Epithelial cell of proximal tubule (primary cell): Measurements from ENCODE around the gene MROH9. TPM values are rescaled to one million over a fixed set of nuclear protein-coding genes. Genes with fewer than 3 reads are reported as not detected.
A peak's percentile ranks its signal among the peaks of the same experiment; 100 is the strongest.

Experiments used
- DNase-seq: peaks from one replicate; pipeline ENCODE4 v3.0.0-alpha.2; 2011; ENCODE audit warnings: low read depth
- H3K4me3 ChIP-seq: 2 replicates; pipeline ENCODE4 v1.5.1; 2011; ENCODE audit warnings: low read depth, mild to moderate bottlenecking, low read length
- total RNA-seq: library from RNA; depleted of rRNA; stranded (reverse); fragments of >200 nt; gene quantifications from 2 replicates; pipeline ENCODE4 v1.2.3, GENCODE V29; 2015
- TF ChIP-seq, protein P1 (sequence below): conservative IDR thresholded peaks from 2 replicates; pipeline ENCODE4 v1.5.1; 2012; ENCODE audit warnings: low read depth, mild to moderate bottlenecking, low read length

The MROH9 gene
- total RNA-seq, 1 donor from 2014 or later: not detected

DNA sequence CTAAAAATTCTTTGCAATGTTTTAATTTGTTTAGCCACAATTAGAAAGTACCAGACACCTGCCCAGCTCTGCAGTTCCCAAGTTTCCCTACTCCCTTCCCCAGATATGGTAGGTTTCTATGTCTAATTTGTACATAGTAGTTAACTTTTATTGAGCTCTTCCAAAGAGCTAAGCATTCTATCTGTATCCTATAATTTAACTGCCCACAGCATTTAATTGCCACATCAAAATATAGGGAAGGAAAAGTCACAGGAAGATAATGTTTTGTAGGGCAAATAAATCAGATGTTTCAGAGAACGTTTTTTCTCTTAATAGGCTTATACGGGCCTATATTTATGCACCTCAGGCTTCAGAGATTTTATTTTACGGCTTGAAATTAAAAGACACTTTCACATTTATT is 139.7 kb downstream of the MROH9 start:
- TF ChIP-seq, protein P1, sequence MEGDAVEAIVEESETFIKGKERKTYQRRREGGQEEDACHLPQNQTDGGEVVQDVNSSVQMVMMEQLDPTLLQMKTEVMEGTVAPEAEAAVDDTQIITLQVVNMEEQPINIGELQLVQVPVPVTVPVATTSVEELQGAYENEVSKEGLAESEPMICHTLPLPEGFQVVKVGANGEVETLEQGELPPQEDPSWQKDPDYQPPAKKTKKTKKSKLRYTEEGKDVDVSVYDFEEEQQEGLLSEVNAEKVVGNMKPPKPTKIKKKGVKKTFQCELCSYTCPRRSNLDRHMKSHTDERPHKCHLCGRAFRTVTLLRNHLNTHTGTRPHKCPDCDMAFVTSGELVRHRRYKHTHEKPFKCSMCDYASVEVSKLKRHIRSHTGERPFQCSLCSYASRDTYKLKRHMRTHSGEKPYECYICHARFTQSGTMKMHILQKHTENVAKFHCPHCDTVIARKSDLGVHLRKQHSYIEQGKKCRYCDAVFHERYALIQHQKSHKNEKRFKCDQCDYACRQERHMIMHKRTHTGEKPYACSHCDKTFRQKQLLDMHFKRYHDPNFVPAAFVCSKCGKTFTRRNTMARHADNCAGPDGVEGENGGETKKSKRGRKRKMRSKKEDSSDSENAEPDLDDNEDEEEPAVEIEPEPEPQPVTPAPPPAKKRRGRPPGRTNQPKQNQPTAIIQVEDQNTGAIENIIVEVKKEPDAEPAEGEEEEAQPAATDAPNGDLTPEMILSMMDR: no peak
- DNase-seq: no peak
- H3K4me3 ChIP-seq: no peak overlapping the region

DNA sequence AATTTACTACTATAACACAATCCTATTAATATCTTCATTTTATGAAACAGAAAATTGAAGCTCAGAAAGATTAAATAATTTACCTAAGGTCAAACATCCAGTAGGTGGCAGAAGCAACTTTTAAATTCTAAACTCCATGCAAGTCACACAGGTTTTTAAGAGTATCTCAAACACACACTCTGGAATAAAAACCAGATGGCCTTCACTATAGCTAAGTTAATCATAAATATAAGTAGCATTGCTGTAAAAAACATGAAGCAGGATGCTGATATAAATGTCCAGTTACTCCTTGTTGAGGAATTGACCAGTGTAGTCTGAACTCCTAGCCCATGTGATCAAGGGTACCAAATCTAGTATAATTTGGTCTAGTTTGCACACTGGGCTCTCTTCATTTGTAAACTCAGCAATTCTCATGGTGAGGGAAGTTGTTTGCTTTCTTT is 146.0 kb downstream of the MROH9 start:
- H3K4me3 ChIP-seq: no peak overlapping the region
- TF ChIP-seq, protein P1: peak; percentile 53
- DNase-seq: peak; percentile 12

DNA sequence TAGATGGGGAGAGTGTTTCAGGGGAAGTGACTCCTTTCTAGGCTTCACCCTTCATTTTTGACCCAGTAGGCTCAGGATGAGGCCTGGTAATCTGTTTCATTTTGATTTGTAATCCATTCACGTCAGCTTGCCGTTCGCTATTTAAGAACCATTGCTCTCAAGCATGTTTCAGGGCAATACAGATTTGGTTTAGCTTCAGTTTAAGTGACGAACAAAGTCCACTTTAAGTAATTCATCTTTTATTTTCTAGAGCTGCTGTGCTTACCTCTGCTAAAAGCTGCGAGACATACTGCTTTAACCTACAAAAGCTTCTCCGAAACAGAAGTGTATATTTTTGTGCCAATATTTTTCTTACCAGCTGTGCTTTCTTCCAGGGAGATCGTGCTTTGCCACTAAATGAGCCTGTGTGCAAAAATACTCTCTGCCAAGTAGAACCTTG is 146.4 kb downstream of the MROH9 start:
- no peak for DNase-seq
- H3K4me3 ChIP-seq: no peak overlapping the region
- TF ChIP-seq, protein P1: no peak

DNA sequence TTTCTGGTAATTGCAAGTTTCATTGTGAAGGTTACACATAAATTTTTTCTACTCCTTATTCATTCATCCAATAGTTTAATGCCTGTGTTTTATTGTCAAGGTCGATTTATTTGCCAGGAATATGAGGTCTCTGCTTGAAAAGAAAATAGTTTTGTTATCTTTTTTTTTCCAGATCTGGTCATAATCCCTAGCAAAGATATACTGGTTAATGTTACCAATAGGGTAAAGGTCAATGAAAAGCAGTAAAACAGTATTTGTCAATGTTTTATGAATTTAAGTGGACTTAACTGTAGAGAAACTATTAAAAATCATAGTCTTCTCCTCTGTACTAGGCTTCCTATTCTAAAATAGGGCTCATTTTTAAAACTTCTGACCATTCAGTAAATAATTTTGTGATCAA is 147.3 kb downstream of the MROH9 start:
- no peak for DNase-seq
- no peak overlapping the region for H3K4me3 ChIP-seq
- TF ChIP-seq, protein P1: no peak

DNA sequence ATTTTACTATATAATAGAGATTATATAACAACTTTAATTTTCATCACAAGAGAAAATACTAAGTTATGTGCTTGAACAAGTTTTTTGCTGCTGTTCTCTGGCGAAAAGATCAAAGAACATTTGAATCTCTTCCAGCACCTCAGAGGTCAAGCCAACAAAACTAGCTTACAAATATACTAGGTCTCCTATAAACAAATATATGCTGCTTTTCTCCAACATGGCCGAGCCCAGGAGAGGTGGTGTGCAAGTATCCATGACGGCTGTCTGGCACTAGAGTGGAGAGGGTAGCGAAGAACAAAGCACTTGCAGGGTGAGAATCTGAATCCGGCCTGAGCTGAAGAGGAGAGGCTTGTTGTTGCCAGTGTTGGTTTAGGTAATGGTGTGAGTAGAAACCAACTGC is 147.9 kb downstream of the MROH9 start:
- no peak overlapping the region for H3K4me3 ChIP-seq
- DNase-seq: no peak
- TF ChIP-seq, protein P1: no peak

DNA sequence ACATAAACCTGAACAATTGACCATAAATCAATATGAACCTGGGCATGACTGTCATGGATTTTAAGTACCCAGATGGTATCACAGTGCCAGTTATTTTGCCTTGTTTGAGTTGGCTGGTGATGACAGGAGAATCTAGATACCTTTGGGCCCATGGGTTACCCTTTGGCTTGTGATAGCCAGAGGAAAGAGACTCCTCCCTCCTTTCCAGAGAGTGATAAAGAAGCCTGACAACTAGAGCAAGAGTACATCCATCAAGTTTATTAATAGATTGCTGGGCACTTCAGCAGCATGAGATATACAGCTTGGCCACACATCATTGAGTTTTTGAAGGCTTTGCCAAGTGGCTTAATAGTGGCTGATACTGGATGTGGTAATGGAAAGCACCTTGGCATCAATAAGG is 148.8 kb downstream of the MROH9 start:
- TF ChIP-seq, protein P1: no peak
- no peak for DNase-seq
- H3K4me3 ChIP-seq: no peak overlapping the region

DNA sequence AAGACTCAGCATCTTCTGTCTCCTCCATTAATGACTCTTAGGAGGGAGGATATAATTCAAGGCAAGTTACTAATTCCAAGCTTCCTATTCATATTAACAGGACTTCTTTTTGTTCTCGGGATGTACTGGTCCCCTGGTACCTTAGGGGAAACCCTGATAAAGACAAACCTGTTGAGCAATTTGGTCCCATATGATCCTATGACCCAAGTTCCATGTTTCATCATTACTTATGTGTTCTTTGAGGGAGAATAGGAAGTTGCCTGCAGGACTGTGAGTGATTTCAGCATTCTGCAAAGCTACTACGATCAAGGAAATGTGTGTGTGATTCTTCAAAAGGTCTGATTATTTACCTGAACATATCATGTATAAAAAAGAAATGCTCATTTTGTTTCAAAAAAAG is 149.5 kb downstream of the MROH9 start:
- TF ChIP-seq, protein P1: no peak
- no peak for DNase-seq
- H3K4me3 ChIP-seq: no peak overlapping the region
